ENCODE results near the gene PKHD1.

PKHD1 gene

DNA sequence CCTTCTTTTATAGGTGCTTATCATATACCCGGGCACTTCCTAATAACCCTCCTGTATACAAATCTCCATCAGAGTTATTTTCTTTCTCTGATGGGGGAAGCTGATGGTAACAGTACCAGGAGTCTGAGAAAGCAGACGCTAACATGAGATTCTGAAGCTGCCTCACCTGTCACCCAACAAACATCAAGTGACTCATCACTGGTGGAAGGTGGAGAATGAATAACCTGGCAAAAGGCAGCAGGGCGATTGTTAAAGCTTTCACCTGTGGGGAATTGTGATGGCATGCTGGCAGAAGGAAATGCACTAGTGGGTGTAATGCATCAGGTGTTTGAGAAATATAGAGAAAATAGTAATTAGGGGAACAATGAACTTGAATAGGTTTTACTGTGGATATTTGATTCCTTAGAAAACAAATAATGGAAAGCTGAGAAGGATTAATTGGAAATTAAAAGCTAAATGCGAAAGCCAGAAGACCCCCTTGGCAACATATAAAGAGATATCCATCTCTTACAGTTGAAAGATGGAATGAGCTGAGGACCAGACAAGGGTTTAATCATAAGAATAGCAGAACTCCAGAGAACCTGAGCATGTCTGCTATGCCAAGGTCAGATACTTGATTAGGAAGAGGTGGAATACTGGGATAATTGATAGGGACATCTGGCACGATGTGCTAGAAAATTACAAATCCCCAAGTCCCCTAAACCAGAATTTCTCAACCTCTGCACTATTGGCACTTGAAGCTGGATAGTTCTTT is 517.1 kb downstream of the PKHD1 start:
- TF ChIP-seq REST (IDR thresholded peaks at IDR 0.05; ENCODE audit: insufficient read depth in 1 of 2, low read depth in 2 of 2, low read length in 2 of 2) = no peak
- no peak for TF ChIP-seq POLR2AphosphoS5 (IDR thresholded peaks at IDR 0.05; ENCODE audit: low read depth, low read length)
- no peak for TF ChIP-seq TAF1 (IDR thresholded peaks at IDR 0.05; ENCODE audit: borderline replicate concordance, insufficient read depth, low read length)
- no peak for TF ChIP-seq FOXP2 (optimal IDR thresholded peaks at IDR 0.05; ENCODE audit: borderline replicate concordance, extremely low read depth, extremely low read length, insufficient read depth)
- no peak for TF ChIP-seq SIN3A (IDR thresholded peaks at IDR 0.05; ENCODE audit: borderline replicate concordance, insufficient read depth, low read length)

GRCh38 chr6:51569594-51569993 is 517.8 kb downstream of the PKHD1 start:
- TF ChIP-seq TAF1 (IDR thresholded peaks at IDR 0.05; ENCODE audit: borderline replicate concordance, insufficient read depth, low read length) (no peak), FOXP2 (optimal IDR thresholded peaks at IDR 0.05; ENCODE audit: borderline replicate concordance, extremely low read depth, extremely low read length, insufficient read depth) (no peak), SIN3A (IDR thresholded peaks at IDR 0.05; ENCODE audit: borderline replicate concordance, insufficient read depth, low read length) (no peak), POLR2AphosphoS5 (IDR thresholded peaks at IDR 0.05; ENCODE audit: low read depth, low read length) (no peak), REST (IDR thresholded peaks at IDR 0.05; ENCODE audit: insufficient read depth in 1 of 2, low read depth in 2 of 2, low read length in 2 of 2) (no peak)

GRCh38 chr6:51568771-51569170 is 518.6 kb downstream of the PKHD1 start:
- TF ChIP-seq FOXP2 (optimal IDR thresholded peaks at IDR 0.05; ENCODE audit: borderline replicate concordance, extremely low read depth, extremely low read length, insufficient read depth) (no peak), REST (IDR thresholded peaks at IDR 0.05; ENCODE audit: insufficient read depth in 1 of 2, low read depth in 2 of 2, low read length in 2 of 2) (no peak), POLR2AphosphoS5 (IDR thresholded peaks at IDR 0.05; ENCODE audit: low read depth, low read length) (no peak), TAF1 (IDR thresholded peaks at IDR 0.05; ENCODE audit: borderline replicate concordance, insufficient read depth, low read length) (no peak), SIN3A (IDR thresholded peaks at IDR 0.05; ENCODE audit: borderline replicate concordance, insufficient read depth, low read length) (no peak)

DNA sequence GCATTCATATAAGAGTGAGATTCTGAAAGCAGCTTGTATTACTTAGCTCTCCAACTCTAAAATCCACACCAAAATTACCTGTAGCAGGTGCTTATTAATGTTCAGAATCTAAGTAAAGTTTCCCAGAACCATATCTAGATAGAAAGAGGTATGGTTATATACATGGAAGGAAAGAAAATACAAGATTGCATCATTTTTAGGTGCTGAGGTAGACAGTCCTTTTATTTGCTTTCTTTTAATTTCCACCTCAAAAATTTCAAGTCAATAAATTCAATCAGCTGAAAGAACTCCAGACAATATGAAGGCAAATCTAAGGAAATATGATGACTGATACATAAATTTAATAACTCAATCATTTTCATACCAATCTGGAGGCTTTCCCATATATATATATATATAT is 521.9 kb downstream of the PKHD1 start:
- no peak for TF ChIP-seq POLR2AphosphoS5 (IDR thresholded peaks at IDR 0.05; ENCODE audit: low read depth, low read length)
- TF ChIP-seq REST (IDR thresholded peaks at IDR 0.05; ENCODE audit: insufficient read depth in 1 of 2, low read depth in 2 of 2, low read length in 2 of 2) = no peak
- no peak for TF ChIP-seq FOXP2 (optimal IDR thresholded peaks at IDR 0.05; ENCODE audit: borderline replicate concordance, extremely low read depth, extremely low read length, insufficient read depth)
- TF ChIP-seq SIN3A (IDR thresholded peaks at IDR 0.05; ENCODE audit: borderline replicate concordance, insufficient read depth, low read length) = no peak
